DMS153 treated with DMSO at 0.1 percent for 48 hours (cell line): ENCODE results near the gene TRPC4AP.

ENCODE experiments used
- DNase-seq: peaks from one replicate; lab custom pipeline; 2025; ENCODE audit not compliant: unreplicated experiment; lab: John Stamatoyannopoulos, UW

The TRPC4AP gene

GRCh38 chr20:35004051-35004725, 88.4 kb downstream of the TRPC4AP start:
- DNase-seq, result no peak

DNA sequence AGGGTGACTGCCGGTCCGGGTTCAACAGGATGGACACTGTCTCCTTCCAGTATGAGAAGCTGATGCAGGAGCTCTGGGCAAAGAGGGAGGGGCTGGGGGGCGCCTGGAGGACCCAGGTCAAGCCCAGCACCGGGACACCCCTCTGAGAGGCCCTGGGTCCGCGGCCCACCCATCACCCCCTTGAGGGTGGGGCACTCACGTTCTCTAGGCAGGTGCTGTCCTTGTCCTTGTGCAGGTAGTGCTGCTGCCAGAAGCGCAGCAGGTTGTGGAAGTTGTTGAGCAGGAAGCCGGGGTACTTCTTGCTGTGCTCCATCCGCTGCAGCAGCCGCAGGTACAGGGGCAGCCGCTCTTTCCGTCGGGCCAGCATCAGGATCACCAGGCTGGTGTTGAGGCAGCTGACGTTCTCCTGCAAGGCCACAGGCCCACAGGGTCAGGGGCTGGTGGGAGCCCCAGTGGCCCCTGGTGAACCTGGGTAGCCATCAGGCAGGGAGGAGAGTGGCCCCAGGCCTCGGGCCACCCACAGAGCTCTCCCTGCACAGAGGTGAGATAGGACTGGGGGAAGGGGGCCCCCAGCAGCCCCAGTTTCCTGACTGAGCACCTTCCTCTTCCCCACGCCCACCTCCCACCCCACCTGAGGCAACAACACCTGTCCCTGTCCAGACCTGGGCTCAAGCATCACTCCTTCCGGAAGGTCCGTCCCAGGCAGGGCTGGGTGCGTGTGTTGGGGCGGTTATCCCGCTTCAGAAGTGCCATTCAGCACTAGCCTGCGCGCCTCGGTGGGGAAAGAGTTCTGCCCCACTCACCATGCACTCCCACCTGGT, 89.2 kb downstream of the TRPC4AP start:
- no peak for DNase-seq

DNA sequence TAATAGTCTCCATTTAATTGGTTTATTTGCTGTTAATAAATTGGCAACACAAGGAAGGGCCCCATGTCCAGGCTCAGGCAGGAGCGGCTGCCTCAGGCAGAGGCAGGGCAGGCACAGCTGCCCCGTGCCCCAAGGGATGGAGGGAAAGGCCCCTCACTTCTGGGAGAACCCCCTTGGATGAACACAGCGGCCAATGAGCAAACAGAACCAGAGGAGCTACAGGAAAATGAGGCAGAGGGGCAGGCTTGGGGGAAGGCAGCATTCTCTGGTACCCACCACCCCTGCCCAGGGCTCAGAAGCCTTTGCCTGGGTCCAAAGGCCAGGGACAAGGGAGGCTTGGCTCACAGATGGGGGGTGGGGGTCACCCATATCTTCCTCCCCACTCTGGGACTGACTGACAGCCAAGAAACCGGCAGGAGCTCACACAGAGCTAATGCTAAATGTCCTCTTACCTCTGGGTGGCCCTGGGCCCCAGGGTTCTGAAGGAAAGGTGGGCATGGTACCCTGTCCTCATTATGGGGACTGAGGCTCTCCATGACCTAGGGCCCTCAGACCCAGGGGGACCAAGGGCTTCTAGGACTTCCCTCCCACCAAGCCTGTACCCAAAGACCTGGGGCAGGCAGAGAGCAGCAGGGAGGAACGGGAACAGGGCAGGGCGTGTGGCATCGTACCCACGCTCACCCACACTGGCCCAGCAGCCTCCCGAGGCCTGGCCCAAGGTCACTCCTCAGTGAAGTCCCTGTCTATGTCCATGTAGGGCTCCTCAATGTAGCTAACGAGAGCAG, 90.0 kb downstream of the TRPC4AP start:
- DNase-seq, result no peak

DNA sequence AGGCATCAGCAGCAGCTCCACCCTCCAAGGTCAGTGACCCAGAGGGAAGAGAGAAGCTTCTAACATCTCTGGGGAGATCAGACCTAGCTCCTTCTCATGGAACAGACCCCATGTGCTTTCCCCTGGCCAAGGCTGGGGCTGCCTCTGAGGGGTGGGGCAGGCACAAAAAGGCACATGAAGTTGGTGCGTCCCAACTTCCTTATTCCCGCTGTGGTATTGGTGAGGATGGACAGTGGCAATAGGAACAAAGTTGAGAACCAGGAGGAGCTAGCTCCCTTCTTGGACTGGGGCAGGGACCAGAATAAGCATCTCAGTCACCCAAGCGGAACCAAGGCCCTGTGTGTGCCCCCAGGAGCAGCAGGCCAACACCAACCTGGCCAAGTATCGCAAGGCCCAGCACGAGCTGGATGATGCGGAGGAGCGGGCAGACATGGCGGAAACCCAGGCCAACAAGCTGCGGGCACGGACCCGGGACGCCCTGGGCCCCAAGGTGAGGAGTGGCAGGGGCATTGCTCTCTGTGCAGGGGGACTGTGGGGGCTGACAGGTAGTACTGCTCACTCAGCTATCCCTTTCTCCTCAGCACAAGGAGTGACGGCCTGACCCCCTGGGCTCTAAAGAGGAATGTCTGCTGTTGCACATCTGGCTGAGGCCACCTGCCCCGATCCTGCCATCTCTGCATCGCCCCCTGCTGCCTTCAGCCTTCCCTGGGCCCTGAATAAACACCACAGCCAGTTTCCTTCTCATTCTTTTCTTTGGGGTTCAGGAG, 90.8 kb downstream of the TRPC4AP start:
- DNase-seq, result no peak

- DNase-seq, result no peak
Observed at GRCh38 chr20:35000922-35001595, 91.5 kb downstream of the TRPC4AP start.

GRCh38 chr20:35000311-35000921, 92.2 kb downstream of the TRPC4AP start:
- no peak for DNase-seq

DNA sequence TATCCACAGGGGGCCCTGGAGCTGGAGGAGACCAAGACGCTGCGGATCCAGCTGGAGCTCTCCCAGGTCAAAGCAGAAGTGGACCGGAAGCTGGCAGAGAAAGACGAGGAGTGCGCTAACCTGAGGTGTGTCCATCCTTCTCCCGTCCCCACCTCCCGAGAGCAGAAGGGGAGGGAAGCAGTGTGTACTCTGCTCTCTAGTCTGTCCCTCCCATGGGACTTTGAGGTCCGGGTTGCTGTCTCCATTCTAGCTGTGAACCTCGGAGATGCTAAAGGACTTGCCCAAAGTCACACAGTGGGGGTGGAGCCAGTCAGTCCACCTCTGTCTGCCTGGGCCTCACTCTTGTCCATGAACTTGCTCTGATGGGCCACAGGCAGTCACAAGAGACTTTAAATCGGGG, 92.8 kb downstream of the TRPC4AP start:
- DNase-seq, result no peak

- no peak for DNase-seq
Observed at GRCh38 chr20:34999021-34999451, 93.6 kb downstream of the TRPC4AP start.

DNA sequence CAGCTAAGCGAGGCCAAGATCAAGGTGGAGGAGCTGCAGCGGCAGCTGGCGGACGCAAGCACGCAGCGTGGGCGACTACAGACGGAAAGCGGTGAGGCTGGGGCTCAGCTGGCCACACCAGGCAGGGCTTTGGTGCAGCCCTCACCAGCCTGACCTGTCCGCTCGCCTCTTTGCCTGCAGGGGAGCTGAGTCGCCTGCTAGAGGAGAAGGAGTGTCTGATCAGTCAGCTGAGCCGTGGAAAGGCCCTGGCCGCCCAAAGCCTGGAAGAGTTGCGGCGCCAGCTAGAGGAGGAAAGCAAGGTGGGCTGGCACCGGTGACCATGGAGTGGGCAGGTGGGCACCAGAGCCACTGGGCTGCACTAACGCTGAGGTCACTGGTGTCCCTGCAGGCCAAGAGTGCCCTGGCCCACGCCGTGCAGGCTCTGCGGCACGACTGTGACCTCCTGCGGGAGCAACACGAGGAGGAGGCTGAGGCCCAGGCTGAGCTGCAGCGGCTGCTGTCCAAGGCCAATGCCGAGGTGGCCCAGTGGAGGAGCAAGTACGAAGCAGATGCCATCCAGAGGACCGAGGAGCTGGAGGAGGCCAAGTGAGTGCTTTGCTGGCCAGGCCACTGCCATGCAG, 94.2 kb downstream of the TRPC4AP start:
- no peak for DNase-seq

- no peak for DNase-seq
Observed at GRCh38 chr20:34997774-34998173, 94.8 kb downstream of the TRPC4AP start.

- no peak for DNase-seq
Observed at GRCh38 chr20:34997131-34997561, 95.5 kb downstream of the TRPC4AP start.

- no peak for DNase-seq
Observed at GRCh38 chr20:34996243-34997028, 96.2 kb downstream of the TRPC4AP start.

DNA sequence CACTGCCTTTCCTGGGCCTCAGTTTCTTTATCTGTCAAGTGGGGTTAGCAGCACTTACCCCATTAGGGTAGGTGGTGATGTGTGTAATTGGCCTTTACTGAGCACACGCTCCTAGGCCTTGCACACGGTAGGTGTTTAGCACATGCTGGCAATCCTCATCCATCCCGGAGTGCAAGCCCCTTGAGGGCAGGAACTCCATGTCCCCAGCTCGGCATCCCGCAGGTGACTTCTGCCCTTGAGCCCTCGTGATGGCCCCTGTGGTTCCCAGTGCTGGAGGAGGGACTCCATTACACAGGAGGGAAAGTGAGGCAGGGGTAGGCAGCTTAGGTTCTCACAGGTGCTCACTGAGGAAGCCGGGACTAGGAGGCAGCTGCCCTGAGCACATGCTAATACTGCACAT, 96.9 kb downstream of the TRPC4AP start:
- no peak for DNase-seq

- DNase-seq, result no peak
Observed at GRCh38 chr20:34995192-34995591, 97.4 kb downstream of the TRPC4AP start.

DNA sequence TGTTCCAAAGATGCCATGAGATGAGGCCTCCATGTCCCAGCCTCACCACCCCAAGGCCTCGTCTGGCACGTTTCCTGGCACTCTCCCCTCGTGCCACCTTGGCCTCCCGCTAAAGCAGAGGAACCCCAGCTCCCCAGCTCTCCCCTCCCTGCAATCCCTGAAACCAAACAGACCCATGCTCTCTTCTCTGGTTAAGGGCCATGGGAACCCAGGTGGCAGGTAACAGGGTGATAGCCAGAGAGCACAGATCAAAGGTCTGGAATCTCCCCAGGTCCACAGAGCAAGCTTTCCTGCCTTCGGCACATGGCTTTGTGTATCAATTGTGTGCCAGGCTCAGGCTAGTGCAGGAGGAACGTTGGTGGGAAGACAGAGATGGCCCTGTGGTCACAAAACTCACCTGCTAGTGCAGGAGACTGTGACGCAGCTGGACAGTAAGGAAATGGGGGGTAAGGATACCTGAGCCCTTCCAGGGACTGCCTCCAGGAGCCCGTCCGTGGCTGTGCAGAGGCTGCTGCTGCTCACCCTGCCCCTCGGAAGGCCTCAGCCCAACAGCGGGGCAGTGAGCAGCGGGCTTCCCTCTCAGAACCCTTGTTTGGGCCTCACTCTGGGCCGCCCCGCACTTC, 98.0 kb downstream of the TRPC4AP start:
- DNase-seq, result no peak

DNA sequence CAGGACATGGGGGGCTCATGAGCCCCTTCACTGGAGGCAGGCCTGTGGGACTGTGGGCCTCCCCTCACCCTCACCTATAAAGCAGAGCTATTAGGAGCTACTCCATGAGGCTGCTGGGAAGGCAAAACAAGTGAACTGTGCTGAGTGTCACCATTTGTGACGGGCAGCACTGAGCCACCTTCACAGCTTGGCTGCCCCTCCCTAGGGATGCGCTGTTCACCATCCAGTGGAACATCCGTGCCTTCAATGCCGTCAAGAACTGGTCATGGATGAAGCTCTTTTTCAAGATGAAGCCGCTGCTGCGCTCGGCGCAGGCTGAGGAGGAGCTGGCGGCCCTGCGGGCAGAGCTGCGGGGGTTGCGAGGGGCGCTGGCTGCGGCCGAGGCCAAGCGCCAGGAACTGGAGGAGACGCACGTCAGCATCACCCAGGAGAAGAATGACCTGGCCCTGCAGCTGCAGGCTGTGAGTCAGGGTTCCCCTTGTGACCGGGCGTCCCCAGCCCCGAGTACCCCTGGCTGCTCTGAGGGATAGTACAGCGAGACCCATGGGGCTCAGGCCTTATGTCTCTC, 98.6 kb downstream of the TRPC4AP start:
- no peak for DNase-seq

GRCh38 chr20:34992751-34993417, 99.7 kb downstream of the TRPC4AP start:
- no peak for DNase-seq
